ENCODE data around the gene SEMA4G. TPM values are rescaled to one million over a fixed set of nuclear protein-coding genes. Genes with fewer than 3 reads are reported as not detected.
A peak's percentile ranks its signal among the peaks of the same experiment; 100 is the strongest.

Gene SEMA4G
- total RNA-seq, 1 experiment from 2014 or later: 29.4 TPM

- RAD21 ChIA-PET (ENCODE audit: low non-redundant PET in 1 of 2, low total read pairs in 2 of 2, uncharacterized antibody in 2 of 2, unreplicated experiment in 2 of 2): interaction anchor here (0.6 to 2.4 kb wide), 5 partner anchors 13 to 59 kb away, joined by 3 to 10 read pairs (median 4); no protein-coding TSS in a partner anchor
- peaks cover 4 to 16% of the 10 kb centered on the region in 2 experiments; a peak in 2 of 4 replicates for H3K36me3 ChIP-seq (ENCODE audit: control insufficient read depth in 1 of 2, insufficient read depth in 2 of 2, low read length in 2 of 2)
- H4K20me1 ChIP-seq (ENCODE audit: insufficient read depth): no peaks in the 10 kb centered on the region
- H3K27me3 ChIP-seq (ENCODE audit: insufficient read depth, low read length): no peaks in the 10 kb centered on the region
- no peaks in the 10 kb centered on the region for H3K9me3 ChIP-seq (ENCODE audit: control insufficient read depth in 1 of 2, insufficient read depth in 1 of 2, low read depth in 1 of 2, low read length in 2 of 2)
- H3K9ac ChIP-seq (ENCODE audit: low read length): peak overlapping the region; percentile 94
- CTCF ChIA-PET: interaction anchor here (0.6 to 8.3 kb wide), 16 partner anchors 10 to 841 kb away, joined by 3 to 118 read pairs (median 4); partner anchors contain the start of genes MRPL43, PDZD7, SFXN3 and TWNK
- peaks cover 21 to 62% of the 10 kb centered on the region in 2 experiments for H3K4me1 ChIP-seq (ENCODE audit: control insufficient read depth in 1 of 2, insufficient read depth in 2 of 2, low read length in 2 of 2)
- no peak for DNase-seq (ENCODE audit: low read depth, low spot score)
- peak overlapping the region; percentile 98 for H3K4me2 ChIP-seq (ENCODE audit: low read length)
- POLR2A ChIA-PET: interaction anchor here (0.6 to 1.4 kb wide), 8 partner anchors 10 to 651 kb away, joined by 3 to 9 read pairs (median 5); partner anchors contain the start of genes MRPL43, PDZD7, SCD and SFXN3
- peak overlapping the region; percentile 87 for H3K27ac ChIP-seq (ENCODE audit: low read depth, low read length)
- peak overlapping the region; percentile 88 to 92 for H3K4me3 ChIP-seq (replicated peaks in 1 of 2; ENCODE audit: low read depth in 1 of 2, low read length in 2 of 2)
- no peak for TF ChIP-seq ZFX (IDR thresholded peaks at IDR 0.05)
- no peak for TF ChIP-seq RAD21 (IDR thresholded peaks at IDR 0.05; ENCODE audit: low read depth)
- no peak for TF ChIP-seq SRF (IDR thresholded peaks at IDR 0.05; ENCODE audit: low read depth)
- no peak for TF ChIP-seq CTCF (IDR thresholded peaks at IDR 0.05 in 2 of 3, conservative IDR thresholded peaks at IDR 0.05 in 1 of 3; ENCODE audit: borderline replicate concordance in 1 of 3, insufficient read depth in 1 of 3, low read depth in 2 of 3, low read length in 2 of 3)
- no peak for TF ChIP-seq CBX3 (IDR thresholded peaks at IDR 0.05; ENCODE audit: low read depth)
- TF ChIP-seq POLR2AphosphoS5 (IDR thresholded peaks at IDR 0.05; ENCODE audit: low read depth, low read length): no peak; the same call in 1 of the 2 replicates
- no peak for TF ChIP-seq EZH2 (IDR thresholded peaks at IDR 0.05)
- TF ChIP-seq EZH2phosphoT487 (IDR thresholded peaks at IDR 0.05; ENCODE audit: borderline replicate concordance): no peak
- no peak for TF ChIP-seq FOSL1 (IDR thresholded peaks at IDR 0.05; ENCODE audit: low read depth)
- no peak for TF ChIP-seq YY1 (IDR thresholded peaks at IDR 0.05; ENCODE audit: extremely low read depth, insufficient replicate concordance, low read depth, low read length)
- no peak for TF ChIP-seq REST (IDR thresholded peaks at IDR 0.05; ENCODE audit: low read depth)
- TF ChIP-seq JUND (IDR thresholded peaks at IDR 0.05): no peak
- no peak for TF ChIP-seq TCF7L2 (IDR thresholded peaks at IDR 0.05; ENCODE audit: borderline replicate concordance, extremely low read depth, insufficient read depth, insufficient read length)
- no peak for TF ChIP-seq SP1 (IDR thresholded peaks at IDR 0.05; ENCODE audit: low read depth)
- TF ChIP-seq ZNF274 (IDR thresholded peaks at IDR 0.05; ENCODE audit: low read depth, low read length): no peak
- no peak for TF ChIP-seq EGR1 (IDR thresholded peaks at IDR 0.05; ENCODE audit: low read depth)
- TF ChIP-seq MAX (IDR thresholded peaks at IDR 0.05): no peak
- TF ChIP-seq CEBPB (IDR thresholded peaks at IDR 0.05; ENCODE audit: low read depth): no peak
- ATAC-seq: peak; percentile 39
- peaks cover 47% of the 10 kb centered on the region for H3K79me2 ChIP-seq (ENCODE audit: insufficient read depth, low read length)
- no peak overlapping the region for H2AFZ ChIP-seq (ENCODE audit: low read depth, low read length, poor library complexity, severe bottlenecking)
- H3K9me2 ChIP-seq (ENCODE audit: insufficient read depth): no peaks in the 10 kb centered on the region
- TSS peak; percentile 26 for BruUV-seq (replicated peaks)
- intact Hi-C loops (cut with micrococcal nuclease): no loop called here
These were observed 29.1 kb downstream of the SEMA4G start for GRCh38 chr10:100998183-100998990.

Measured in HCT116 (cell line).